ENCODE measurements around the gene ZNF609.
"Not testable (repeated sequence)": the region's sequence is repeated elsewhere in the genome, so short reads cannot be mapped to it uniquely, and the experiment has no call there.

The ZNF609 gene

GRCh38 chr15:64614519-64614918, 154.1 kb downstream of the ZNF609 start:
- in situ Hi-C loops (cut with MboI; ENCODE audit: low sequenced_read_pairs): no loop called here

DNA sequence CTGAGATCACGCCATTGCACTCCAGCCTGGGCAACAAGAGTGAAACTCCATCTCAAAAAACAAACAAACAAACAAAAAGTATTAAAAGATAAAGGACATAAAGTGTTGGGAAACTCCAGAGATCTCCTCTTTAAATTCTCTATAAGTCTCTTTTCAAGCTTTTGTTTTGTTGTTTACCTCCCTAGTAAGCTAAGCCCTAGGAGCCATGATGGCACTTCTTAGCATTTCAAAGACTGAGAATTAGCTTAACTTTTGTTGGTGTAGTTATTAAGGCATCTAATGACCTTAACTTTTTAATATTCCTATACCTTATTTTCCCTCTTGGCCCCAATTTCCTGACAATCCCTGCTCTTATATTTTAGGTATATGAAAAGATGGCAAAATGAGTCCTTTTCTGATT, 157.3 kb downstream of the ZNF609 start:
- in situ Hi-C loops (cut with MboI; ENCODE audit: low sequenced_read_pairs): no loop called here

DNA sequence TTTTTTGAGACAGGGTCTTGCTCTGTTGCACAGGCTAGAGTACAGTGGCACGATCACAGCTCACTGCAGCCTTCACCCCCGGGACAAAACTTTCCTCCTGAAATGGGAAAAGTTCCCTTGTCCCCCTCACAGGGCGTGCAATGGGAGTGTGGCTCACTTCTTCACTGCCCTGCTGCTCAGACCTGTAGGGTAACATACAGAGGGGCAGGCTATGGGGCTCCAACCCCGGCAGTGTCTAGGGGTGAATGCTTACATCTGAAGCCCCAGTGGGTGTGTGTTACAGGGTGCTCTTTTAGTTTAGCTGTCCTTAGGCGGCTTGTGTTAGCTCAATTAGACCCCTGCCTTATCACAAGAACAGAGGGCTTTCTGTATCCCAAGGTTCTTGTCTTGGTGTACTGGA, 157.8 kb downstream of the ZNF609 start:
- in situ Hi-C loops (cut with MboI; ENCODE audit: low sequenced_read_pairs): no loop called here

DNA sequence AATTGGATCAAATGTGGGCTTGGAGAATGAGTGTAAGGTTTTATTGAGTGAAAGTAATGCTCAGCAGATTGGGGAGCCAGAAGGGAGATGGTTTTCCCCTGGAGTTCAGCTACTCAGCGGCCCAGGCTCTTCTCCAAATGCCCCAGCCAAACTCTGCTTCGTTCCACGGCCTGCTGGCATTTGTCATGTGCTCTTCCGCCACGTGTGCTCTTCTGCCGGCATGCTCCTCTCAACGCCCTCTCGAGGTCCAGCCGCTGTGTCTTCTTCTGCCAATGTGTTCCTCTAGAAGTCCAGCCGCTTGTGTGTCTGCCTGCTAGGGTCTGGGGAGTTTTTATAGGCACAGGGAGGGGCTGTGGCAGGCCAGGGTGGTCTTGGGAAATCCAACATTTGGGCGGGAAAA, 158.2 kb downstream of the ZNF609 start:
- in situ Hi-C loops (cut with MboI; ENCODE audit: low sequenced_read_pairs): no loop called here

- in situ Hi-C loops (cut with MboI; ENCODE audit: low sequenced_read_pairs): no loop called here
These were observed 159.8 kb downstream of the ZNF609 start for GRCh38 chr15:64619880-64620839.

- in situ Hi-C loops (cut with MboI; ENCODE audit: low sequenced_read_pairs): no loop called here
These were observed 160.7 kb downstream of the ZNF609 start for GRCh38 chr15:64621056-64621455.

- in situ Hi-C loops (cut with MboI; ENCODE audit: low sequenced_read_pairs): no loop called here
These were observed 162.3 kb downstream of the ZNF609 start for GRCh38 chr15:64622410-64623260.

DNA sequence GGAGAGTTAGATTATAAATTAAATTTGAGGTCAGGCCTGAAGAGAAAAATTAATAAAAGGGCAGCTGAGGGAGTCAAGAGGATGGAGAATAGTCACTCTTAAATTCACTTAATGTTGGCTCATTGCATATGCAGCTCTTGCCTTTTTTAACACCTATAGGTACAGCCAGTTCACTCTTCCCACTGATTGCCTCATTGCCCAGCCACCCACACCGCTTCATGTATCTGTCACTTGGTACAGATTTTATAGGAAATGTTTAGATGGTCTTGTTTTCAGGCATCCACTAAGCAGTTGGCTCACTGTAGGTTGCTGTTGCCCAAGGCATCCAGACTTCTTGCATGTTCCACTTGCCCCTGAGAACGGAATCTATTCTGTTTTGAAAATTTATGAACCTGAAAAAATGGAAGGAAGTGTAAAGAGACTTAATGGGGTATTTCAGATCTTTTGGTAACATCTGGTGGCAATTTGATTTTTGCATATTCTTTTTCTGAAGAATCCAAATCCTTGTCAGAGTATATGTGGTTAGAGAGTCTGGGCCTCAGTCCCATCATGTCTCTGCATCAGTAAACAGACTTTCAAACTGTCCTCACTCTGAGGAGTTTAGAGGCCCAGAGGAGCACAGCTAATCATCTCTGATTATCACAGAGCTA, 163.1 kb downstream of the ZNF609 start:
- in situ Hi-C loops (cut with MboI; ENCODE audit: low sequenced_read_pairs): no loop called here

DNA sequence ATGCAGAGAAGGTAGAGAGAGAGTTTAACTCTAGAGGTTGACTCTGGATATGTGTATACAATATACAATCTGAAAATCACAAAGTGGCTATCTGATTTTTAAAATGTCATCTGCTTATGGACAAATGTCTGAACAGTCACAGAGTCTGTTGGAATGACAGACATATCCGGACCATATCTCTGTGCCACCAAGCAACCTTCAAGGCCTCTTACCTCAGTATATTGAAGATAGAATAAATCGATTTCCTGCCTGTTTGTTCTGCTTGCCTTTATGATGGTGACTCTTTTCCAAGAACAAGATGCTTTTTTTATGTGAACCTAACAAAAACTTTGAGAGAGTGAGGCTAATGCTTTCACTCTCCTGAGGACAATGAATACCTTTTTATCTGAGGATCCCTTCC, 163.9 kb downstream of the ZNF609 start:
- in situ Hi-C loops (cut with MboI; ENCODE audit: low sequenced_read_pairs): no loop called here

DNA sequence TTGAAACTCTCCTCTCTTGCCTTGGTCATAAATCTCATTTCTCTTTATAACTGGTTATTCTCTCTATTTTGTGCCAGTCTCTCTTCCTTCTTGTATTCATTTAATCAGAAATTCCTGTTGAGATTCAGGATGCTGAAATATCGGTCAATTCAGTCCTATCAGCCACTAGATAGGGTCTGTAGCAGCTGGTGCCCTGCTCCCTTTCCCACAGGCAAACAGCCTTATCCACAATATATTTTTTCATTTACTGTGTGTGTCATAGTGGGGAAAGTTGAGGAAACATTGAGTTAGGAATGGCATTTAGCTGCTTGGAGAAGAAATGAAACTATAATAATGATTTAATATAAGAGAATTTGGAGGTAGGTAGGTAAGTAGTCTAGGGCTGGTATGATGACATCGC, 168.7 kb downstream of the ZNF609 start:
- in situ Hi-C loops (cut with MboI; ENCODE audit: low sequenced_read_pairs): no loop called here

GRCh38 chr15:64630396-64631107, 170.2 kb downstream of the ZNF609 start:
- in situ Hi-C loops (cut with MboI; ENCODE audit: low sequenced_read_pairs): no loop called here

DNA sequence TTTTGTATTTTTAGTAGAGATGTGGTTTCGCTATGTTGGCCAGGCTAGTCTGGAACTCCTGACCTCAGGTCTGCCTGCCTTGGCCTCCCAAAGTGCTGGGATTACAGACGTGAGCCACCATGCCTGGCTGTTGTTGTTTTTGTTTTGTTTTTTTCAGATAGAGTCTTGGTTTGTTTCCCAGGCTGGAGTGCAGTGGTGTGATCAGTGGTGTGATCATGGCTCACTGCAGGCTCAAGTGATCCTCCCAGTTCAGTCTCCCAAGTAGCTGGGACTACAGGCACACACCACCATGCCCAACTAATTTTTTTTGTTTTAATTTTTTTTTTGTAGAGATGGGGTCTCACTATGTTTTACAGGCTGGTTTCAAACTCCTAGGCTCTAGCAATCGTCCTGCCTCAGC, 172.3 kb downstream of the ZNF609 start:
- in situ Hi-C loops (cut with MboI; ENCODE audit: low sequenced_read_pairs): not testable (repeated sequence)

DNA sequence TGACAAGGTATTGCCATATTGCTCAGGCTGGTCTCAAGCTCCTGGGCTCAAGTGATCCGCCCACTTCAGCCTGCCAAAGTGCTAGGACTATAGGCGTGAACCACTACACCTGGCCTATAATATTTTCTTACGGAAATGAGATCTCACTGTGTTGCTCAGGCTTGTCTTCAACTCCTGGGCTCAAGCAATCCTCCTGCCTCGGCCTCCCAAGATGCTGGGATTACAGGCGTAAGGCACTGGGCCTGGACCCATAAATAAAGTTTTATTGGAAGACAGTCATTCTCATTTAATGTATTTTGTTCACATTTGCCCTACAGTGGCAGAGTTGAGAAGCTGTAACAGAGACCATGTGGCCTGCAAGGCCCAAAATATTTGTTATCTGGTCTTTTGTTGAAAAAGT, 173.0 kb downstream of the ZNF609 start:
- in situ Hi-C loops (cut with MboI; ENCODE audit: low sequenced_read_pairs): no loop called here

DNA sequence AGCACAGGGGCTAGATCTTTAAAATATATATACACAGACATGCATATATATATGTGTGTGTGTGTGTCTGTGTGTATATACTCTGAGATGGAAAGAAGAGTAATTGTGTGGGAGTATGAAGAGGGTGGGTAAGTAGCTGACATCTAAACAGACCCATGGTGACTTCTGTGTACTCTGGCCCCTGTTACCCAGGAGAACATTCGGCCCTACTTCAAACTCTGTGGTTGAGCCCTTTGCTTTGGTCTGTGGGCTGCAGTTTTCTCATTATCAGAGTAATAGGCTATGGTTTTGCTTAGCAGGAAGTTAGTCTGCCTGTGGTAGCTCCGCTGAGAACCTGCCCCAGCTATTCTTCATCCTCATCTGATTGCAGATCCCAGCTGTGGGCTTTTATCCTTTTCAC, 173.6 kb downstream of the ZNF609 start:
- in situ Hi-C loops (cut with MboI; ENCODE audit: low sequenced_read_pairs): no loop called here

DNA sequence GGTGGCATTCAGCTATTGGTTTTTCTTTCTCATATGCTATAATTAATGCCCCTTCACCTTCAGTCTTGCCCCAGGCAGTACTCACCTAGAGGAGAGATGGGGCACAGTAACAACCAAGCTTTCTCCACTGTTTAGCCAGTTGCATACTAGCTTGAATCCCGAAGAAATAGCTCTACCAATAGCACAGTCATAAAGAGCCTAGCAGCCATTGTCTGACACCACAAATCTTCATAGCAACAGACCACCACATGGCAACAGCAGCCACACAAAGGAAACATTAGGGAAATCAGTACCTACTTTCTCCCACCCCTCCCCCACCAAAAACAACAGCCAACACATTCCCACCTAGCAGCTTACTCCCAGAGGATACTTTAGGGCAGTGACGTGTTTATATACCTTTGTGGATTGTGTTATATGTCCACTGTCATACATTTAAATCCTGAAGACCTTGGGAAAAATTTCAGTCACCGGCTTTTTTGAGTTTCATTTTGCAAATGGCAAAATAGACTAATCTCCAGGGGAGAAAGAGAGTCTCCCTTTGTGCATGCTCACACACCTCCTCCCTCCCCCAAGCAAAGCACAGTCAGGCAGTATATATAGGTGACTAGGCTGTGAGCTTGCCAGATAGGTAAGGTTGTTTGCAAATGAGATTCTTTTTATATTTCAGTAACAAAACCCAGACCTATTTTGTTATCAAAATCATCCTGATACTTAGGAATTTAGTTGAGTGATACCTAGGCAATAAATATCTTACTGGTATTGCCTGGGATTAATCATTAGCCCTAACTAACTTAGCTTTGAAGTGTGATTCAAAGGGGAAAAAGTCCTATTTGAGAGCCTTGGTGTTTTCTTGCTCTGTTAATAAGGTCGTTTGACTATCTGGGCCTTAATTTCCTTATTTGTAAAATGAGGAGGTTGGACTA, 174.5 kb downstream of the ZNF609 start:
- in situ Hi-C loops (cut with MboI; ENCODE audit: low sequenced_read_pairs): no loop called here

DNA sequence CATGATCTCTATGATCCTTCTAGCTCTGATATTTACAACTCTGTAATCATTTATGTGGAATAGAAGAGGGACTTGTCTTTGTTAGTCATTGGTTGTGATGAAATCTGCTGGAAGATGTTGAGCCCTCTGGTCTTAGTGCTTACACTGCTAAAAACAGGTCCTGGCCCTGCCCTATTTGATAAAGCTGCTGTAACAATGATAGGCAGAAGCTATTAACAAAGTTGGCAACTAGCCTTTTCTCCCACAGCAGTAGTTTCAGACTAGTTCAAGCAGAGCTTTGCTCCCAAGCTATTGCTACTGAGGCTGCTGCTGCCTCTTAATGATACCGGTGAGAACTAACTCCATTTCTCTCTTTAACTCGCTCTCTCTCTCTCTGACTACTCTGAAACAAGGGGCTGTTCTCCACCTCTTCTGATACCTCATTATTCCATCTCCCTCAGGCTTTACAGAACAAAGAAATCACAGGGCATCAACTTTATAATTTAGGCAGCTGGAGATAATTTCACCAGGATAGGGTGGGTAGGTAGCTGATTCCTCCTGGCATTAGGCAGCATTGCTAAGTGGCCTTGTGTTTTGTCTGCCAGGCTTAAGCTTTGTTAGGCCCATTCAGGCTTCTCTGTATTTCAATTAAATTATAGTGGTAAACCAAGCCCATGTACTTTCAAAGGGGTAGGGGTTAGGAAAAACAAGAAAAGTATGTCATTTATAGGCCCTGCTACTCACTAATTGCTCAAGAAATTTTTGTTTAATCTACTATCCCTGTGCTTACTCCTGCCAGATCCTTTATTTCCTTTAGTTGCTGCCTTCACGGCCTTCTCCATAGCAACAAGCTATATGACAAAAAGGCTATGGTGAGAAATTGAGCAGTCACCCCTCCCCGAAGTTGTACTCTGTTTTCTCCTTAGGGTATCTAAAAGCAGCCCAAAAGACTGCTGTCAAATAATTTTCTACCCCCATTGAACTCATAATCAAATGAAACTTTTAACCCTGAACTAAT, 175.4 kb downstream of the ZNF609 start:
- in situ Hi-C loops (cut with MboI; ENCODE audit: low sequenced_read_pairs): no loop called here

DNA sequence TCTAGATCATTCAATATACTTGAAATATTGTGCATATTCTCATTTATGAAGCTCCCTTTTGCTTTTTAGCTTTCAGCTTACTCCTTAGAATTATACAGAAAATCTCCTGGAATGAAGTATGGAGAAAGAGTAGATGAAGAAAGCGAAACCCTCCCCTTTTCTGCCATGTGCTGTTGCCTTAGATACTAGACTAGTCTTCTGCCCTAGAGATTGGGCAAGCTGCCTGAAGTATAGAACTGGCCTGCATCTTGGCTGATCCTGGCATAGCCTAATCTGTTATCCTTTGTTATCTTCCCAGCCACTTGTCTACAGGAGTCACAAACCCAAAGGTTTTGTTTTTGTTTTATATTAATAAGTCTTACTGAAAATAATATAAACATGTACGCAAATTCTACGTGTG, 176.2 kb downstream of the ZNF609 start:
- in situ Hi-C loops (cut with MboI; ENCODE audit: low sequenced_read_pairs): no loop called here

DNA sequence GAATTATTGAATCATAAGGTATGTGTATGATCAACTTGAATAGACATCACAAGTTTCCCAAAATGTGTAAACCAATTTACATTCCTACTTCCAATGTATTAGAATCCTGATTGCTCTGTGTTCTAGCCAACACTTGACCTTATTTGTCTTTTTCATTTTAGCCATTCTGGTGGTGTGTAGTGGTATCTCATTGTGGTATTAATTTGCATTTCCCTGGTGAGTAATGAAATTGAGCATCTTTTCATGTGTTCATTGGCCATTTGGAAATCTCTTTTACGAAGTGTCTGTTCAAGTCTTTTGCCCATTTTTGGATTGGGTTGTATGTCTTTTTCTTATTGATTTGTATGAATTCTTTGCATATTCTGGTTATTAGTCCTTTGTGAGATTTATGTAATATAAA, 177.0 kb downstream of the ZNF609 start:
- in situ Hi-C loops (cut with MboI; ENCODE audit: low sequenced_read_pairs): no loop called here

All from HL-60/S4 (cell line).